NCI-H2196 treated with DMSO at 0.1 percent for 48 hours (cell line): ENCODE measurements around the gene CFAP410.

Experiments used
- DNase-seq: peaks from one replicate; lab custom pipeline; 2025; ENCODE audit not compliant: unreplicated experiment; lab: John Stamatoyannopoulos, UW

The CFAP410 gene

DNA sequence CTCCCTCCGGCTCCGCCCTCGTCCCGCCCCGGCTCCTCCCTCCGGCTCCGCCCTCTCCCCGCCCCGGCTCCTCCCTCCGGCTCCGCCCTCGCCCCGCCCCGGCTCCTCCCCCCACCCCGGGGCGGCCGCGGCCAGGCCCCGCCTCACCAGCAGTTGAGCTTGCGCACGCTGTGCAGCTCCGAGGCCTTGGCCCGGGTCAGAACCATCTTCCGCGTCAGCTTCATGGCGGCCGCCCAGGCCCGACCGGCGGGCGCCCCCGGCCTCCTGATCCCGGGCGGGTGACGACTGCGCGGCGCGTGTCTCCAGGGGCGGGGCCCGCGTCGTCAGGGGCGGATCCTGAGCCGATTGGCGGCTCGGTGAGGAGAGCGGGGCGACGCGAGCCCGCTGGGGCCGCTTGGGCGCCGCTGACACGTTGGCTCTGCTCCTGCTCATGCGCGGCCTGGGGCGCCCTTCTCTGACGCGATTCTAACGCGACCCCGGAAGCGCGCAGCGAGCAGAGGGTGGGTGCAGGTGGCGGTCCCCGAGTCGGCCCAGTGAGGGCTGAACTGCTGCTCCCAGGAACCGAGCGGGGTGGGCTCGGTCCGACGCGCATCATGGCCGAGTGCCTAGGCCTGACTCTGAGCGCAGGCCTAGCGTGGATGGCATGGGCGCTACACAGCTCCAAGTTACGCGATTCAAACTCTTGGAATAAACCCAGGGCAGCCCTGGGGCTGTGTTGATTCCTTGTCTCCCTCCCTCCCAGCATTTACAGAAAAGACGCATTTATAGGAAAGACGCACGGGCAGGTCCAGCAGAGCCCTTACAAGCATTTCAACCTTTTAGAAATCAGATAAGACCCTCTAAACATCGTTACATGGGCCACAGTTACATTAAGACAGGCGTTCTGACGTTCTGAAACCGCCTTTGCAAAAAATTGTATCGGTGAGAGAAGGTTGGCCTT, at the start of gene CFAP410:
Gene CFAP410 (minus strand): TSS at position 420 of the 940 bp plus-strand sequence. CDS start 196 bp downstream, at position 224.
- peak; percentile 91 for DNase-seq

- DNase-seq, result no peak
These were observed 45.8 kb upstream of the CFAP410 start for GRCh38 chr21:44384968-44385367.

- DNase-seq, result no peak
These were observed 44.0 kb upstream of the CFAP410 start for GRCh38 chr21:44383216-44383615.

GRCh38 chr21:44382536-44382935, 43.3 kb upstream of the CFAP410 start:
- no peak for DNase-seq

GRCh38 chr21:44381874-44382273, 42.7 kb upstream of the CFAP410 start:
- DNase-seq, result no peak

GRCh38 chr21:44380876-44381275, 41.7 kb upstream of the CFAP410 start:
- no peak for DNase-seq

DNA sequence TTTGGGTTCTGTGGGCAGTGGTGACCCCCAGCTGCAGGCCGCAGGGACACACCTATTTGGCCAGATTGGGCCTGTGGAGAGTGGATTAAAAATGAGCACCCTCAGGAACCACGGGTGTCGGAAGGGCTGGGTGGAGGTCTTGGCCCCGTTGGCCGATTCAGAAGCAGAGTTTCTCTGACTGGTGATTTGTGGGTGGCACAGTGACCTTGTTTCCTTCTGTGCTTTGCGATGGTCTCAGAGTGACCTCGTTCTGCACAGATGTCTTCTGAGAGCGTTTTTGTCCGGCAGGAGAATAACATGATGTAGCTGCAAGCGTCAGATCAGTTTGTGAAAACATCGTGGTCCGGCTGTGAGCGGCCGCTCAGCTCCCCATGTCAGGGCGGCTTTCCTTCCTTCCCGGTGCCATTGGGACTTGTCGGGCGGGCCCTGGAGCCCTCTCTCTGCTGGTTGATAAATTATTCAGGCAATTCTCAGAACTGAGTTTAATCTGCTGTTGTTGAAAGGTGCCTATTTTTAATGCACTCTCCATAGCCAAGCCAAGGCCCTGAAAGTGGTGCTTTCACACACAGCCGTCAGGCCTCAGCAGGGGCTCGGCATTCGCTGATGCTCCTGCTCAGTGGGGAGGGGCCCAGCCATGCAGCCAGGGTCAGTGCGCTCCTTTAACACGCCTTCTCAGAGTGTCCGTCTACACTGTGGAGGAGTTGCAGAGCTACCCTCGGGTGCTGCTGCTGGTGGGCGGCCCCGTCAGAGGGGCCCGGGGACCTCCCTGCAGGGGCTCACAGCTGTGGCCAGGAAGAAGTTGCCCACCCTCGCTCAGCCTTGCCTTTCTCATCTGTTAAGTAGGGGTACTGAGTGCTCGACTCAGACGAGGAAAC, 41.0 kb upstream of the CFAP410 start:
- no peak for DNase-seq

GRCh38 chr21:44379515-44379848, 40.3 kb upstream of the CFAP410 start:
- DNase-seq, result no peak

GRCh38 chr21:44378646-44379514, 39.7 kb upstream of the CFAP410 start:
- DNase-seq, result no peak

DNA sequence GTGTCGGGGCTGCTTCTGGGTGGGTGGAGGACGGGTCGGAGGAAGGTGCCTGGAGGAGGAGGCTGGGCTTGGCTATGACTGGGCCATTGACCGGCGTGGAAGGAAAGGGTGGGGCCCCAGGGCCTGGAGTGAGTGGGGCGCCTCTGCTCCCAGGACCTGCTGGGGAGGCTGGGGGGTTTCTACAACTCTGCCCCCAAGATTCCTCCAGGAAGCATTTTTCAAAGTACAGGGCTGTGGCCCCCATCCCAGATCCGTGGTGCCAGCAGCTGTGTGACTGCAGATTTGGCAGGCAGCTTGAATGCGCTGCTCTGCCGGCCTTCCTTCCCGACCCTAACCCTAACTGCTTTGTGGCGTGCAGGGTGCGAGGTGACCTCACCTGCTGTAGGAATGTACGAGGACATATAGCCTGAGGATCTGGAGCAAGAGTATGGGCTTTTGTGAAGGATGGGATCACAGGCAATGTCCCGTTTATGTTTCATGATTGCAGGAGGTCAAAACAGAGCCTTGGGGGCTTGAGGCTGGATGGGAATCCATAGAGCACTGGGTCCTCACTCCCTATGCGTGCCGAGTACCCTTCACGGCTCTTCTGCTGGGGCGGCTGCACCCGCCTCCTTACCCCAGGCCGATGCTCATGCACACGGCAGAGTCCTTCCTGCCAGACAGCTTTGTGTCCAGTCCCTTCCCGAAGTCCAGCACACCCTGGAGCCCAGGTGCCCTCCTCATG, 38.9 kb upstream of the CFAP410 start:
- DNase-seq, result no peak

DNA sequence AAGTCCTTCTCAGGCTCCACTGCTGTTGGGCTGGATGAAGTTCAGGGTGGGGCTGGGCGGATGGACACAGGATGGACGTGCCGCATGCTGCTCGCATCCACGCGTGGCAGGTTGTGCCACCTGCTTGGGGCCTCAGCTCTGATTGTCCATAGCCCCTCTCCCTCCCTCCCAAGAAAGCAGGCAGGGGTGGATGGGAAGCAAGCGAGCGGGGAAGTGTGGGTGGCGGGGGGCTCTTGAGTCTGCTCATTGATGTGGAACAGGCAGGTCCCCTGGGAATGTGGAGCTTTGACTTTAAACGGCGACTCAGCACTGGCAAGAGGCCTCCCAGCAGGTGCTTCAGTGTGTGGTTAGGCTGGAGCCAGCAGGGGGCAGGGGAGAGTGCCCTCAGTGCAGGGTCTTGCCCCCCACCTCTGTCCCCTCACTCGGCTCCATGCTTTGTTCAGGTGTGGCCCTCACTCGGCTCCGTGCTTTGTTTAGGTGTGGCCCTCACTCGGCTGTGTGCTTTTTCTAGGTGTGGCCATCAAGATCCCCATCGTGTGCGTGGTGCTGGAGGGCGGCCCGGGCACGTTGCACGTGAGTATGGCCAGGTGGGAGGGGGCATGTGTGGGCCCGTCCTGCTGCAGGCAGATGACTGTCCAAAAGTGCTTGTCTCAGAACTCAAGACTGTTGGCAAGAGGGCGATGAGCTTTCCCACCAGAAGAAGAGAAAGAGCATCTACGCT, 38.2 kb upstream of the CFAP410 start:
- DNase-seq, result no peak

DNA sequence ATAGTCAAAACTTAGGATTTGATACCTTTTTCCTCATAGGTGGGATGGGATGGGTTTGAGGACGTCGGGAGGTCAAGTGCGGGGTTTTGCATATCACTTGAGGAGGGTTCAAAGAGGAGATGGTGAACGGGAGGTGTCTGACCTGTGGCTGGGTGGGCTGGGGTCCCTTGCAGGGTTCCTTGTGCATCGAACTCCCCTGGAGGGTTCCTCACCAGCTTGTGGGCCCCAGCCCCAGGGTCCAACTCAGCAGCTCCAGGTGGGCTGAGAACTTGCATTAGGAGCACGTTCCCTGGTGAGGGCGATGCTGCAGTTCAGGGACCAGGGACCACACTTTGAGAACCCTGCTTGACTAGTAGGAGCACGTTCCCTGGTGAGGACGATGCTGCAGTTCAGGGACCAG, 37.4 kb upstream of the CFAP410 start:
- DNase-seq, result no peak

DNA sequence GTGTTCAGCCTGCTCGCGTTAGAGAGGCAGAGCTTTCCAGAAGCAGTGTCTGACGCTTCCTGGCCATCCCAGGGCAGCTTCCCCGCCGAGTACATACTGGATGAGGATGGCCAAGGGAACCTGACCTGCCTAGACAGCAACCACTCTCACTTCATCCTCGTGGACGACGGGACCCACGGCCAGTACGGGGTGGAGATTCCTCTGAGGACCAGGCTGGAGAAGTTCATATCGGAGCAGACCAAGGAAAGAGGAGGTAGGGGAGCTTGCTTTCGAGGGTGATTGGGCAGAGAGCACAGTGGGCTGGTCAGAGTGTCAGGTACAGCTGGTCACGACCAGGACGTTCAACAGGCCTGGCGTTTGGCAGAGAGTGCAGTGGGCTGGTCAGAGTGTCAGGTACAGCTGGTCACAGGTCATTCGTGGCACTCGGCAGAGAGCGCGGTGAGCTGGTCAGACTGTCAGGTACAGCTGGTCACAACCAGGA, 36.6 kb upstream of the CFAP410 start:
- no peak for DNase-seq

GRCh38 chr21:44375281-44375651, 36.1 kb upstream of the CFAP410 start:
- DNase-seq, result no peak

DNA sequence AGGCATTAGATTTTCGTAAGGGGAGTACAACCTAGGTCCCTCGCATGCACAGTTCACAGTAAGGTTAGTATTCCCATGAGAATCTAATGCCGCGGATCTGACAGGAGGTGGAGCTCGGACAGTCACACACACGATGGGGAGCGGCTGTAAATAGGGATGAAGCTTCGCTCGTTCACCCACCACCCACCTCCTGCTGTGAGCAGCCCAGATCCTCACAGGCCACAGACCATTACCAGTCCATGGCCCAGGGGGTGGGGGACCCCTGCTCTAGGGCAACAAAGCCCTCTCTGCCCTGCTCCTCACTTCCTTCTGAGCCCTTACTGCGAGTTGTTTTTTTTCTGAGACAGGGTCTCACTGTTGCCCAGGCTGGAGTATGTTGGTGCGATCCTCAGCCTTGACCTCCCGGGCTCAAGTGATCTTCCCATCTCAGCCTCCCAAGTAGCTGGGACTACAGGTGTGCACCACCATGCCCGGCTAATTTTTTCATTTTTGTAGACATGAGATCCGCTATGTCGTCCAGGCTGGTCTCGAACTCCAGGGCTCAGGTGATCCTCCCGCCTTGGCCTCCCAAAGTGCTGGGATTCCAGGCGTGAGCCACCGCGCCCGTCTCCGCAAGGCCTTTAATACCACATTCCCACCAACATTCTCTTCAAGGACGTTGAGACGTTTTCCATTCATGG, 35.6 kb upstream of the CFAP410 start:
- no peak for DNase-seq

- no peak for DNase-seq
These were observed 33.4 kb upstream of the CFAP410 start for GRCh38 chr21:44372616-44373015.

GRCh38 chr21:44371596-44371995, 32.4 kb upstream of the CFAP410 start:
- DNase-seq, result no peak

- no peak for DNase-seq
These were observed 31.7 kb upstream of the CFAP410 start for GRCh38 chr21:44370786-44371410.
